ENCODE measurements around the gene NOP10. TPM values are rescaled to one million over a fixed set of nuclear protein-coding genes. Genes with fewer than 3 reads are reported as not detected.
A peak's percentile ranks its signal among the peaks of the same experiment; 100 is the strongest.

The NOP10 gene
- total RNA-seq, 1 donor from 2014 or later = 181 TPM

DNA sequence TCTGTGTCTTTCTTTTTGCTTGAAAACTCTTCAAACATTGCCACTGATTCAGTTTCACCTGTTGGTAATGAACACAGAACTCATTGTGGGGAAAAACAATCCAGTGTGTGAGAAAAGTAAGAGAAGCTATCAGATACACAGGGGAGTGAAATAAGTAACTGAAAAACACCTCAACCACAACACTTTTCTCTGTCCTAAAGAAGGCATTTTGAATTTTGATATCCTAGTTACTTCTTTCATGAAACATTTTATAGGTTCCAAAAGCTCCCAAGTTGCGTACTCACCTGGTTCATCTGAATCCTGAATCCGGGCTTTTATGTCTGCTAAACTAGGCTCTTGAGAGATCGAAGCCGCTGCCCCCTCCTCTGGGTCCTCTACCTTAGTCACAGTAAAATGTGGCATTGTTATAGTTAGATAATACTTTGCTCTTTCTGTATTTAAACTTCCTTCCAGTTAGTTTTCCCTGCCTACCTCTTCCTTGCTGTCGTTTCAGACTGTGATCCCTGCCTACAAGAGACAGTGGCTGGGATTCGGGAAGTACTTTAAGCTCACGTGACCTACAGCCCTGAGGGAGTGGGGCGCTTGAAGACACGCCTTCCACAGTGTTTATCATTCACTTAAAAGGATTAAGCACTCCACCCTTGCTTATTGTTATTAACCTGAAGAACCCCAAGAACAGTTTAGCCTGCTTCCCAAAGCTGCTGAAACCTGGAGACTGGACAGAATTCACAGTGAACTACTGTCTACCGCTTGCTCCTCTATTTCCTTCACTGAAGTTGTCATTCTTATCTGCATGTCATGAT lies 24.5 kb downstream of the NOP10 start:
- H3K9me3 Mint-ChIP-seq = no peaks in the 10 kb centered on the region
- H3K27ac Mint-ChIP-seq (ENCODE audit: unreplicated experiment) = peak overlapping the region; percentile 25
- DNase-seq (ENCODE audit: low read depth, low spot score) = no peak
- H3K4me1 Mint-ChIP-seq = peaks cover 14% of the 10 kb centered on the region
- no peaks in the 10 kb centered on the region for H3K36me3 Mint-ChIP-seq (ENCODE audit: low read depth)
- no peaks in the 10 kb centered on the region for H3K27me3 Mint-ChIP-seq (ENCODE audit: low read depth)
- TF ChIP-seq, protein P1, sequence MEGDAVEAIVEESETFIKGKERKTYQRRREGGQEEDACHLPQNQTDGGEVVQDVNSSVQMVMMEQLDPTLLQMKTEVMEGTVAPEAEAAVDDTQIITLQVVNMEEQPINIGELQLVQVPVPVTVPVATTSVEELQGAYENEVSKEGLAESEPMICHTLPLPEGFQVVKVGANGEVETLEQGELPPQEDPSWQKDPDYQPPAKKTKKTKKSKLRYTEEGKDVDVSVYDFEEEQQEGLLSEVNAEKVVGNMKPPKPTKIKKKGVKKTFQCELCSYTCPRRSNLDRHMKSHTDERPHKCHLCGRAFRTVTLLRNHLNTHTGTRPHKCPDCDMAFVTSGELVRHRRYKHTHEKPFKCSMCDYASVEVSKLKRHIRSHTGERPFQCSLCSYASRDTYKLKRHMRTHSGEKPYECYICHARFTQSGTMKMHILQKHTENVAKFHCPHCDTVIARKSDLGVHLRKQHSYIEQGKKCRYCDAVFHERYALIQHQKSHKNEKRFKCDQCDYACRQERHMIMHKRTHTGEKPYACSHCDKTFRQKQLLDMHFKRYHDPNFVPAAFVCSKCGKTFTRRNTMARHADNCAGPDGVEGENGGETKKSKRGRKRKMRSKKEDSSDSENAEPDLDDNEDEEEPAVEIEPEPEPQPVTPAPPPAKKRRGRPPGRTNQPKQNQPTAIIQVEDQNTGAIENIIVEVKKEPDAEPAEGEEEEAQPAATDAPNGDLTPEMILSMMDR (conservative IDR thresholded peaks at IDR 0.05) = no peak
- peak overlapping the region; percentile 79 for H3K4me3 Mint-ChIP-seq

DNA sequence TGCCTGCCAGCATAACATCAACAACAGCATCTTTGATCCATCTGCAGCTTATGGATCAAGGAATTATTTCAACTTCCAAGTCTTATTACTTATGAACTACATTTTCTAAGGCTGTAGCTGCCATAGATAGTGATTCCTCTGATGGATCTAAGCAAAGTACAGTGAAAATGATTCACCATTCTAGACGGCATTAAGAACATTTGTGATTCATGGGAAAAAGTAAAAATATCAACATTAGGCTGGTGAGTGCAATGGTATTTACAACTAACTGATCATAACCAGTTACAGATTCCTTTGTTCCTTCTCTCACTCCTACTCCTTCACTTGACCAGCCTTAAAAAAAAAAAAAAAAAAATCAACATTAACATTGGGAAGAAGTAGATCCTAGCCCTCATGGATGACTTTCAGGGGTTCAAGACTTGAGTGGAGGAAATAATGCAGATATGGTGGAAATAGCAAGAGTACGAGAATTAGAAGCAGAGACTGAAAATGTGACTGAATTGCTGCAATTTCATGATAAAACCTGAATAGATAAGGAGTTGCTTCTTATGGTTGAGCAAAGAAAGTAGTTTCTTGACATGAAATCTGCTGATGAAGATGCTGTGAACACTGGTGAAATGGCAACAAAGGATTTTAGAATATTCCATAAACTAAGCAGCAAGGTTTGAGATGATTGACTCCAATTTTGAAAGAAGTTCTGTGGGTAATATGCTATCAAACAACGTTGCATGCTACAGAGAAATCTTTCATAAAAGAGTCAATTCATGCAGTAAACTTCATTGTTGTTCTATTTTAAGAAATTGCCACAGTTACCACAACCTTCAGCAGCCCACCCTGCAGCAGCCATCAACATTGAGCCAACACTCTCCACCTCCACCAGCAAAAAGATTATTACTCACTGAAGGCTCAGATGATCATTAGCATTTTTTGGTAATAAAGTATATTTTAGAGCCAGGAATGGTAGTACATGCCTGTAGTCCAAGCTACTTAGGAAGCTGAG lies 28.1 kb downstream of the NOP10 start:
- H3K27ac Mint-ChIP-seq (ENCODE audit: unreplicated experiment) = no peak overlapping the region
- H3K27me3 Mint-ChIP-seq (ENCODE audit: low read depth) = no peaks in the 10 kb centered on the region

DNA sequence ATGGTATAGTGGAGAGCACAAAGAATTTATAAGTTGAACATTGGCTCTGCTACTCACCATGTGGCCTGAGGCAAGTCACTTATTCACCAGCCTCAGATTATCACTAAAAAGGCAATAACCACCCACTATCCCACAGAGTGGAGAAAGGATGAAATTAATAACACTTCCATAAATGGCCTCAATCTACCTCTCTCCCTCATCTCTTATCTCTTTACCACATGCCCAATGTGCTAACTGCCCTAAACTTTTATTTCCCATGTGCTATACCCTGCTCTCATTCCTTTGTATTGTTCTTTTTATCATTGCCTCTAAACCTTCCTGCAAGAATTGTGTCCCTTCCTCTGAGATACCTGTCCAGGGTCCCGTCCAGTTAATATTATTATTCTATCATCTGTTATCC lies 31.4 kb downstream of the NOP10 start:
- Mint-ChIP-seq H3K9me3 (no peaks in the 10 kb centered on the region), H3K36me3 (ENCODE audit: low read depth) (no peaks in the 10 kb centered on the region), H3K27ac (ENCODE audit: unreplicated experiment) (no peak overlapping the region), H3K27me3 (ENCODE audit: low read depth) (no peaks in the 10 kb centered on the region), H3K4me1 (peaks cover 5% of the 10 kb centered on the region), H3K4me3 (no peak overlapping the region)
- TF ChIP-seq, protein P1 (conservative IDR thresholded peaks at IDR 0.05) = no peak
- no peak for DNase-seq (ENCODE audit: low read depth, low spot score)

More for the DNA sequence above, 28.1 kb downstream of the NOP10 start:
- Mint-ChIP-seq H3K9me3 (no peaks in the 10 kb centered on the region), H3K4me1 (peaks cover 14% of the 10 kb centered on the region), H3K4me3 (no peak overlapping the region), H3K36me3 (ENCODE audit: low read depth) (no peaks in the 10 kb centered on the region)
- TF ChIP-seq, protein P1 (conservative IDR thresholded peaks at IDR 0.05) = no peak
- no peak for DNase-seq (ENCODE audit: low read depth, low spot score)

DNA sequence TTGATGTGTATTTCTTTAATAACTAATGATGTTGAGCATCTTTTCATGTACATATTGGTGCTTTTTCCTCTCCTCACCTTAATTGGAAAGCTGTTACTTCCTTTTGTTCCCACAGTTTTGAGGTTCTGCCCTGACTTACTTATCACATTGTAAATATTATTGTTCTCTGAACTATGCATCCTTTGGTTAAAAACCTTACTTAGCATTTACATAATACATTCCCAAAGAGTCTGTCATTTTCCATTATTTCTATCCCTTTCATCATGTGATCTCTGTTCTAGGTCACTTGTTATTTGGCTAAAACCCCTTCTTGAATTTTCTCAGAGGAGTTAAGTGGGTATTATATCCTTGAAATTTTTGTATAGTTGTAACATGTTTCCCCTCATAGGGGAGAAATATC lies 38.3 kb downstream of the NOP10 start:
- Mint-ChIP-seq H3K36me3 (ENCODE audit: low read depth) (no peaks in the 10 kb centered on the region), H3K4me3 (no peak overlapping the region), H3K9me3 (no peaks in the 10 kb centered on the region), H3K4me1 (peaks cover 2% of the 10 kb centered on the region), H3K27me3 (ENCODE audit: low read depth) (no peaks in the 10 kb centered on the region), H3K27ac (ENCODE audit: unreplicated experiment) (no peak overlapping the region)
- no peak for DNase-seq (ENCODE audit: low read depth, low spot score)
- TF ChIP-seq, protein P1 (conservative IDR thresholded peaks at IDR 0.05) = no peak

DNA sequence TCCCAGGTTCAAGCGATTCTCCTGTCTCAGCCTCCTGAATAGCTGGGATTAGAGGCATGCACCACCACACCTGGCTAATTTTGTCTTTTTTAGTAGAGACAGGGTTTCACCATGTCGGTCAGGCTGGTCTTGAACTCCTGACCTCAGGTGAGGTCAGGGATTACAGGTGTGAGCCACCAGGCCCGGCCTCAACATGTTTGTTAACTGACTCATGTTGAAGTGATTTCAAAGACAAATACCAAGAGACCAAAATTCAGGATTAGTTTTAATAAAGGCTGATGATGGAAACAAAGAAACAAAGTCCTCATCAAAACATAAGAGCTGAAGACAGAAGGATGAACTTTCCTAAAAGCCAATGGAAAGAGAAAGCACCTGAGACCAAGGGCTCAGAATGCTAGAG lies 41.9 kb downstream of the NOP10 start:
- no peak overlapping the region for H3K27ac Mint-ChIP-seq (ENCODE audit: unreplicated experiment)
- no peaks in the 10 kb centered on the region for H3K9me3 Mint-ChIP-seq
- no peaks in the 10 kb centered on the region for H3K4me1 Mint-ChIP-seq
- no peak overlapping the region for H3K4me3 Mint-ChIP-seq
- H3K27me3 Mint-ChIP-seq (ENCODE audit: low read depth) = no peaks in the 10 kb centered on the region
- DNase-seq (ENCODE audit: low read depth, low spot score) = no peak
- TF ChIP-seq, protein P1 (conservative IDR thresholded peaks at IDR 0.05) = no peak
- H3K36me3 Mint-ChIP-seq (ENCODE audit: low read depth) = no peaks in the 10 kb centered on the region

Data from neural crest cell (in vitro differentiated cells).